ENCODE results near the gene FAM20B. TPM values are rescaled to one million over a fixed set of nuclear protein-coding genes. Genes with fewer than 3 reads are reported as not detected.

FAM20B gene
- total RNA-seq, 1 donor = 41.5 TPM

DNA sequence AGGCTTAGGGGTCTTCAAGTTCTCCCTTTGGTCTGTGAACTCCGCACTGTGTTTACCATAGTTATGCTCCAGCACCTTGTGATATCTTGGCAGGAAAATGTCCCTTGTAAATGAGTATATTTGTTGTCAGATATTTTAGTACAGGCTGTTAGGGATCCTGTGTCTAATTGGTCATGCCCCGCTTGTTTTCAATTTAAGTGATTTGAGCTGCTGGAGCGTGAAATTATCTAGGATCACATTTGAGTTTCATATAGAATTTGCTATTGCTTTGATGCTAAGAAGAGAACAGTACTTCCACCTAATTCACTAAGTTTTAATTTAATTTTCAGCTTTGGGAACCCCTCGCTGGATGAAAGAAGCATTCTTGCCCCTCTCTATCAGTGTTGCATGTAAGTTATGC, 40.8 kb downstream of the FAM20B start:
- H3K4me3 ChIP-seq (ENCODE audit: low read depth, low read length) = no peak overlapping the region
- DNase-seq (ENCODE audit: low read depth) = no peak
- TF ChIP-seq CTCF (IDR thresholded peaks at IDR 0.05; ENCODE audit: insufficient read depth, low read length) = no peak

- H3K4me3 ChIP-seq (ENCODE audit: low read depth, low read length) = no peak overlapping the region
- TF ChIP-seq CTCF (IDR thresholded peaks at IDR 0.05; ENCODE audit: insufficient read depth, low read length) = no peak
- DNase-seq (ENCODE audit: low read depth) = peak; percentile 53
Measured at GRCh38 chr1:179077396-179077795, 51.7 kb downstream of the FAM20B start.

- DNase-seq (ENCODE audit: low read depth) = peak; percentile 87
- peak; percentile 65 for TF ChIP-seq CTCF (IDR thresholded peaks at IDR 0.05; ENCODE audit: insufficient read depth, low read length)
- H3K4me3 ChIP-seq (ENCODE audit: low read depth, low read length) = no peak overlapping the region
Measured at GRCh38 chr1:179079113-179079761, 53.5 kb downstream of the FAM20B start.

DNA sequence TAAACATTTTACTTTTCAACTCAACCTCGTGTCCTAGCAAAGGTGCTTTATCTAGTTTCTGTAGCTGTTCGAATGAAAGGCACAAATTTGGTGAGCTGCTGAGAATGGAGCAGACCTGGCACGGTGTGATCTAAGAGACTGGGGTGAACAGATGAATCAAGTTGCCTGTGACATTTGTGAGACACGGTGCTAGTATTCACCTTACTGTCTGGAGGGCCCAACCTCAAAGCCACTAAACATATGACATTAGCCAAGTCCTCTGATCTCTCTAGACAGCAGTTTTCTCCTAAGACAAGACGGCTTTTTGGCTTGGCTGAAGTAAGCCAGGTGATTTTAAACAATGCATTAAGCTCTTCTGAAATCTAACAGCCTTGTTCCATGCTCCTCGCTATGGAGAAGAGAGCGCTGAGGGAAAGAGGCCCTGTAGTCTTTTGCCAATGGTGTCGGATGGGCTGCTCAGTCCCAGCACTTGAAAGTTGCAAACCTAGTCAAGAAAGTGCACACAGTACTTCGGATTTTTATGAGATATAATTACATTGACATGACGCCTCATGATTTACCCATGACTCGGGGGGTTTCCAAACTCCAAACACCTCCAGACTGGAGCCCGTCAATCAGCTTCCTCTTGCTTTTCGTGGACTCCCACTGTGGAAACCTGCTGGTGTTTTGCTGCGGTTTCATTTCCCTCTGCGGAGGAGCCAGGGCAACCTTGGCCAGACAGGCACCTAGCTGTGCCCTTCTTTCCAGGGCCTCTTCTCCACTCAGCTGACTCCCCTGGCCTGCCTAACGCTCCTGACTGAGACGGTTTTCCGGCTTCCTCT, 55.4 kb downstream of the FAM20B start:
- peak overlapping the region; percentile 69 for H3K4me3 ChIP-seq (ENCODE audit: low read depth, low read length)
- no peak for TF ChIP-seq CTCF (IDR thresholded peaks at IDR 0.05; ENCODE audit: insufficient read depth, low read length)
- DNase-seq (ENCODE audit: low read depth) = no peak

DNA sequence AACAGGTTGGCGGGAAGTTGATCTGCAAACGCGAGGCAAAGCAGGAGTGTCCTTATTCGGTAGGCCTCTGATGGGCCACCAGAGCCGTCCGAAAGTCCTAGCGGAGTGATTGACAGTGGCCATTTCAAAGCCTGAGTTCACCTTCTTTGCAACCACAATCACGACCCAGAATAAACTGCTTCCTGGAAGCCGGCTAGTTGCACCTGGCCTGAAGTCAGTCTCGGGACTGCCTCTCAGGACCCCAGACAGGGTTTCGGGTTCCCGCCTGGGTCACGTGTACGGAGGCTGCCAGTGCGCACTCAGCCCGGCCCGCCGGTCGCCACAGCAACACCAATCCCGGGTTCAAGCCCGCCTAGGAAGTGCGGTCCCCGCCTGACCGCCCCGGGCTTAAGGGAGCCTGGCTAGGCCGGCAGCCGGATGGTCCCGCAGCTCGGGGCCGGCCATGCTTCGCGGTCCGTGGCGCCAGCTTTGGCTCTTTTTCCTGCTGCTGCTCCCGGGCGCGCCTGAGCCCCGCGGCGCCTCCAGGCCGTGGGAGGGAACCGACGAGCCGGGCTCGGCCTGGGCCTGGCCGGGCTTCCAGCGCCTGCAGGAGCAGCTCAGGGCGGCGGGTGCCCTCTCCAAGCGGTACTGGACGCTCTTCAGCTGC, 56.1 kb downstream of the FAM20B start, which contains the start of gene TOR3A:
Gene TOR3A (plus strand): TSS at position 384 of the 646 bp plus-strand sequence. CDS start 59 bp downstream, at position 443.
- peak; percentile 84 for DNase-seq (ENCODE audit: low read depth)
- TF ChIP-seq CTCF (IDR thresholded peaks at IDR 0.05; ENCODE audit: insufficient read depth, low read length) = no peak
- H3K4me3 ChIP-seq (ENCODE audit: low read depth, low read length) = peak within 1 kb of the TSS; percentile 69

- no peak for TF ChIP-seq CTCF (IDR thresholded peaks at IDR 0.05; ENCODE audit: insufficient read depth, low read length)
- peak overlapping the region; percentile 69 for H3K4me3 ChIP-seq (ENCODE audit: low read depth, low read length)
- peak; percentile 24 for DNase-seq (ENCODE audit: low read depth)
Measured at GRCh38 chr1:179082333-179082998, 56.8 kb downstream of the FAM20B start.
